T-helper 2 cell (primary cell): ENCODE measurements around the gene LRP5.
A peak's percentile ranks its signal among the peaks of the same experiment; 100 is the strongest.
"Not testable (repeated sequence)": the region's sequence is repeated elsewhere in the genome, so short reads cannot be mapped to it uniquely, and the experiment has no call there.

ENCODE experiments used
- DNase-seq, 5 experiments: peaks; one replicate each; pipeline versions ENCODE4 v3.0.0 to v3.0.0-alpha.2; 2012 to 2022

The LRP5 gene

DNA sequence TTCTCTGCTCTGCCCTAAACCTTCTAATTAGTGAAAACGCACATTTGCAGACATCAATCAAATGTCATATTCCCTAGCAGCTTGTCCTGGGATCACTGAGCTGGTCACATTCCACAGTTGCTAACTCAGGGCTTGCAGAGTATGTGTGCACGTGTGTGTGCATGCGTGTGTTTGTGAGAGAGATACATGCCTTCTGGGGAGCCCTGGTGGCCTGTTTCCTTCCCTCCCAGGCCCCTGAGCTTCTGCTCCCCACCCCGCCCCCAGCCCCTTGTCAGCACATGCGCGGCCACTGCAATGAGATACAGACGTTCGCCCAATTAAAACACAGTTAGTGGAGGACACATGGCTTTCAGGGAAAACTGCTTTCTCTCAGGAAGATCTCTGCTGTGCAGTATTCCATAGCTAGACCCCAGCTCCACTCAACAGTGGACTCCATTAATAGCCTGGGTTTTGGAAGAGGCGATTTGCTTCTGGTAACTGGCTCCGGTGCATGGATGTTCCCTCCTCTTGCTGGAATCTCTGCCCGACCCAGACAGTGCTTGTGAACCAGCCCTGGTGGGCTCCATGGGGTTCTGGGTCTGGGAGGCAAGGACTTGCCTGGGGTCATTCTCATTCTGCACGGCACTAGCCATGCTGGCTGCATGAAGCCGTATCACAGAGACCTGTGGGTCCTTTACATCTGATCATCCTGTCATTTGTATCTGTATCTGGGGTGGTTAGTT, 17.7 kb downstream of the LRP5 start:
- no peak for DNase-seq

DNA sequence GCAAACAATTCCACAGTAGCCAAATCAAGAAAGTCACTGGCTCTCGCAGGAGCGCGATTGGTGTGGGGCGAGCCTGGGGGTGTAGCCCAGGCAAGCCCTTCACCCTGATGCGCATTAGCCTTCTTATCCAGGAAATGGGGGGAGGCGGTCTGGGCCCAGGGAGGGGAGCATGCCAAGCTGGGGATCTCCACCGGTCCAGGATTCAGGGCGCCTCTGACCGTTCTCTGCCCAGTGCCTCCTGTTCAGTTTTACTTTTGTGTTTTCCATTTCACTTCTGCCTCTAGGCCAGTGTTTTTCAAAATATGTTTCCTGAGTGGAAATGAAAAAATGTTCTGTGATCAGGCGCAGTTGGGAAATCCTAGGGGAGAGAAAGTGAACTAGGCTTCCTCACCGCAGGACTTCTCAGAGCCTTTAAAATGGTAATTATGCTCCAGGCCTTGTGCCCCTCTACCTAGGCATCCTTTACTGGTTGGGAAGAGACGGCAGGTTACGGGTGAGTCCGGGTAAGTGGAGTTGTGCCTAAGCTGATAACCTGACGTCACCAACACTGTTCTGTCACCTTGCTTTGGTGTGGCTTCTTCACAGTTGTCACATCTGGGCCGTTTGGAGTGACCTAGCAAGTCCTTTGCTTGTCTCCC, 18.4 kb downstream of the LRP5 start:
- no peak for DNase-seq

DNA sequence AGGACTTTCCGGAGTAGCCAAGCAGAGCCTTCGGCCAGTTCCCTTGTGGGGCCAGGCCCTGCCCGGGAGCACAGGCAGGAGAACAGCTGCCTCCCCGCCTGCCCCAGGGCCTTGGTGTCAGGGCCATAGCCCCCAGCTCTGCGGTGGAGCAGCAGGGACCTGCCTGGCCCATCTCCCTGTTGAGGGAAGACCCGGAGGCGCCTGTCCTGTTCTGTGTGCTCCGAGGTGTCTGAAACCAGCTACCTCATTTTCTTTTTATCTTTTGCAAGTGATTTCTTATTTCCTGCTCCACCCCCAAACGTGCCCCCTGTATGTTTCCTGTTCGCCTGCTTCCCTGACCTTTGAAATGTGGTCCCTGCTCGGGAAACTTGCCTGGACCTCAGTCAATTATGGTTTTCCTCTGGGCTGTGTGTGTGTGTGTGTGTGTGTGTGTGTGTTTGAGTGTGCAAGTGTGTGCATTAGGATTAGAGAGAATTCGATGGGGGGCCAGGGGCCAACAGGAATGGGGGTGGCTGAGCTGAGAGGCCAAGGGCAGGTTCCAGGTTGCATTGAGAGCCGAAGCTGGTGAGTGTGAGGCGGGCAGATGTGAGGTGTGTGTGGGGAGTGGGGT, 19.1 kb downstream of the LRP5 start:
- DNase-seq, result no peak

DNA sequence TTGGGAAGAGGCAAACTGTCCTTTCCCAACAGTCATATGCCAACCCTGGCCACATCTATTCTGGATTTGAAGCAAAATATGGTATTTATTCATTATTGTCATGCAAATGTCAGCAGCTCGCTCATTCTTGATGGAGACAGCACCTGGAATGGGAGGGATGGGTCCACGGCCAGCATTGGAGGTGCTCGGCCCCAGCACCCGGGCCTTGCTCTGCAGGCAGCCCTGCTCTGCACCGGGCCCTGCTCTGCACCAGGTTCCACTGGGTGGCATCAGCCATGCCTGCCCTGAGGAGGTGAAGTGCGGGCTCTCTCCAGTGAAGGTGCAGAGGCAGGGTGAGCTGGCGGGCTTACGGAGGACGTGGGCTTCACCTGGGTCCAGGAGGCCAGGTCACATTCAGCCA, 19.8 kb downstream of the LRP5 start:
- DNase-seq, result no peak

DNA sequence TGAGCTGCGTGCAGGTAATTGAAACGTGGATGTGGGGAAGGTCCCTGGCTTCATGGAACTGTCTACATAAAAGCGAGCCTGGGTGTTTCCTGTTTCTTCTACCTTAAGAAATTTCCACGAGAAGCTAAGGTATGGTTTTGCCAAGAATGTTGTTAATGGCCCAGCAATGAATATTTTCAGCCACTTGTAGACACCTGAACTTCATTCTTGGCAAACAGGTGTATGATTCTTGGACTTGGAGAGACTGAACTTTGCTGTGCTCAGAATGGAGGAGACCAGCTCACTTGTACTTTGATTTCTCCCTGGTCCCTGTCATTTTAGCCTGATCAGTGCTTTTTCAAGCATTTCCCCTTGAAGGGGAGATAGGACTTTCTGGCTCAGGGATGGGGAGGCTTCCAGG, 20.8 kb downstream of the LRP5 start:
- no peak for DNase-seq

DNA sequence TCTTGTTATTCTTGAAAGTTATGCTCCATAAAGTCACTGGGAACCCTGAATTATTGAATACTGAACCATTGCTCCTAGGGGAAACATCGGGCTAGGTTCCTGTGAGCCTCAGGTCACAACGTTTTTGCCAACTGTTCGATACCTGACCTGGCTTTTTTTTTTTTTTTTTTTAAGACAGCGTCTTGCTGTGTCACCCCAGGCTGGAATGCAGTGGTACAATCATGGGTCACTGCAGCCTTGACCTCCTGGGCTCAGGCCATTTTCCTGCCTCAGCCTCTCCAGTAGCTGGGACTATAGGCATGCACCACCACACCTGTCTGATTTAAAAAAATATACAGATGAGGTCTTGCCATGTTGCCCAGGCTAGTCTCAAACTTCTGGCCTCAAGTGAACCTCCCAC, 22.5 kb downstream of the LRP5 start:
- DNase-seq, result no peak

DNA sequence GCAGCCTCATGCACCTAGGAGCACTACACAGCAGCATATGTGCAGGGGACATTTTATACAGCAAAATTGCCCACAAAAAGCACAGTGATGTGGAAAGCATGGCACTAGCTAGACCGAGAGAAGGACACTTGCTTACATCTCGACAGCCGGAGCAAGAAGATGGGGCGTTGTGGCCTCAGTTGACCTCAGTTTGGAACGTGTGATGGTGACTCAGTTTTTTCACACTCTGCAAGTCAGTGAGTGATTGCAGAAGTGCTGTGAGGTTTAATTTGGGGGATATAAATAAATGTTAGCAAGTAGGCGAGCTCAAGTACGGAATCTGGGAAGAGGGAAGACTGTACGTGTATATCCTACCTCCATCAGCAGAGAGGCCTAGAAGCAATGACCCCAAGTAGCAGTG, 23.3 kb downstream of the LRP5 start:
- no peak for DNase-seq

DNA sequence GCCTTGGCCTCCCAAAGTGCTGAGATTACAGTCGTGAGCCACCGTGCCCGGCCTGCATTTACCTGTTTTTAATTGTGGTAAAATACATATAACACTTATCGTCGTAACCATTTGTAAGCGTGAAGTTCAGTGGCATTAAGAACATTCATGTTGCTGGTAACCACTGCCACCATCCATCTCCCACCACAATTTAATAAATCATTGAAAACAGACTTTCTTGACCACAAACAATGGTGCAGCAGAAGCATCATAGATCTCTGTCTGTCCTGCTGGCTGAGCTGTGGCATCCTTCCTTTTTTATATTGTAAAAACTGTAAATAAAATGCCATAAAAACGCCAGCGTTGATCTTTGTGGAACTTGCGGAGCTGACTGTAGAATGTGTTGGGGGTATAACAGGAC, 24.3 kb downstream of the LRP5 start:
- DNase-seq, result no peak

DNA sequence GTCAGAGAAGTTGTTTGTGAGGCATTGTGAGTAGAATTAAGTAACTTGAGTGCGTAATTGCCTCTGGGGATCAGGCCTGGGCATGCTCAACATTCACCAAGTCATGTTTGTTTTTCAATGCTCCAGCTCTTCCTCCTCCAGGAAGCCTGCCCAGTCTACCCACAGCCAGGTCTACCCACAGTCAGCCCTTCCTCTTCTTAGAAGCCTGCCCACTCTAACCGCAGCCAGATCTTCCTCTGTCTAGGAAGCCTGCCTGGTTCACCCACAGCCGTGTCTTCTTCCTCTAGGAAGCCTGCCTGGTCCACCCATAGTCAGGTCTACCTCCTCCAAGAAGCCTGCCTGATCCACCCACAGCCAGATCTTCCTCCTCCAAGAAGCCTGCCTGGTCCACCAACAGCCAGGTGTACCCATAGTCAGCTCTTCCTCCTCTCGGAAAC, 25.0 kb downstream of the LRP5 start:
- peak in 1 of 5 experiments; percentile 41 for DNase-seq

DNA sequence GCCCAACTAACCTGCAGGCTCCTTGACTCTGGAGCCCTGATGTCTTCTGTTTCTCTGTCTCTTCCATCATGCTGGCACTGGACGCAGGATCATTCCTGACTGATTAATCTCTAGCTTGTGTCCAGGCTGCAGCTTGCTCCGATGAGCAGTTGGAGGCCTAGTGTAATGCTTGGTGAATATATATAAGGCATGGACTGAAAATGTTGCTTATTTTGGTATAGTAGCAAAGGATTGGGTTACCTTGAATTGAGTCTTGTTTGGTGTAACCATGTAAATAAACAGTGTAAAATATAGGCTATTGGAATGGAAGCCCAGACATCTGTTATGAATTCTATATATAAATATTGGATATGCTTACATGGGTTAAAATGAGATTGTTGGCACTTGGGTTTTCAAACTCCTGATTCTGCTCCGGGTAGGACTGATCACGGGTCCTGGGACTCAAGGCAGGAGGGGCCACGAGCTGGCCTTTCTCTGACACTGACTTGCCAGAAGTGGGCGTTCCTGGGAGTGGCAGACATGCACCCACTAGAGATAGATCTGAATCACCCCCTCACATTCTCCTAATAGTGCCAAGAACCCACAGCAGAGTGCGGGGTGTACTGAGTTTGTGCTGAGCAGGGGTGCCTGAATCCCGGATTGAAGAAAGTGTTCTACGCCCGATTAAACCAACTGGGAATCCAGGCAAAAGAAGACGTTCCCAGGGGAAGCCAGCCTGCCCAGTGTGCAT, 25.8 kb downstream of the LRP5 start:
- DNase-seq, result no peak

DNA sequence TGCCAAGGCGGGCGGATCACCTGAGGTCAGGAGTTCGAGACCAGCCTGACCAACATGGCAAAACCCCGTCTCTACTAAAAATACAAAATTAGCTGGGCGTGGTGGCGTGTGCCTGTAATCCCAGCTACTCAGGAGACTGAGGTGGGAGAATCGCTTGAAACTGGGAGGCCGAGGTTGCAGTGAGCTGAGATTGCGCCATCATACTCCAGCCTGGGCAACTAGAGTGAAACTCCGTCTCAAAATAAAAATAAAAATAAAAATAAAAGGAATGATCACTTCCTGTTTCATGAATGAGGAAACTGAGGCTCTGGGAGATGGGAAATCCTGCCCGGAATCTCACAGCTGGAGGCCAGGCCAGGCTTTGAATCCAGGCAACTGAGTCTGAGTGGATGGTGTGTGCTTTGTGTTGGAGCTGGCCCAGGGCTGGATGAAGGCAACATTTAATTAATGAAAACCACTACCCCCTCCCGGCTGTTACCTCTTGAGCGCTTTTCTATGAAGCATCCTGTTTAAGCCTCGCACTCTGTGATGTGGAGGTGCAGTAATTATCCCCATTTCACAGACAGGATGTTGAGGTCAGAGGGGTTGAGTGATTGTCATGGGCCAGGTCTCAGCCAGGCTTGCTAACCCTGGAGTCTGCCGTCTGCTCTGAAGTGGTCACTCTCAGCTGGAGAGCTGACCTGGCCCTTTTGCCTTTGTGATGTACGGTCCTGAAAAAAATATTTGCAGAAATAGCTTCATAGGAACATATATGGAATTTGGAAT, 27.8 kb downstream of the LRP5 start:
- peak in 2 of 5 experiments; percentile 26 to 91 for DNase-seq

DNA sequence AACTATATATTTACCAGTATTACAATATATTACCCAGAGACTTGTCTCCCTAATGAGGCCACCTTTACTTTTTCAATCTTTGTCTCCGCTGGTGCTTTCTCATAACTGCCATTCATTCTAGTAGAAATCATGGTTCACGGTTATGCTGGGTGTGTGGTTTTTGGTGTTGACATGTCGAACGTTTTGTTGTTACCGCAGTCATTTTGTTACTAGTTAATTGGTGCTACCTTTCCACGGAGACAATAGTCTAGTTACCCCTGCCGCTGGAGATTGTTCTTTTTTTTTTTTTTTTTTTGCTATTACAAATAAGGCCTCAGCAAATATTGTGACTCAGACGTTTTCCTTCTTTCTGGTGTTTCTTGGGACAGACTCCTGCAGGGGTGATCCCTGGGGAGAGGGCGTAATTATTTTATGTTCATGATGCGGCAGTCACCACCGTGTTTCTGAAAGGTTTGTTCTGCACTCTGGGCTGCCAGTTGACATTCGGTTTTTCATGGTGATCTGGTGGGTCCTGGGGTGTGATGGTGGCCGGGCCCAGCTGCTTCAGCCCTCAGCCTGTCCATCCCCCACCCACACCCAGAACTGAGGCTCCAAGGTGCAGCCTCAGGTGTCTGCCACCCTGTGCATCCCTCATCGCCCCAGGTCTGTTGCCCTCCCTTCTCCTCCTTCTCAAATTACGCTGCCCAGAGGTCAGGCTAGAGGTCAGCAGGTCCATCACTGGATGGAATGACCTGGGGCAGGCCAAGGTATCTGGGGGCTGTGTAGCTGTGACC, 28.6 kb downstream of the LRP5 start:
- peak in 2 of 5 experiments; percentile 26 to 92 for DNase-seq

DNA sequence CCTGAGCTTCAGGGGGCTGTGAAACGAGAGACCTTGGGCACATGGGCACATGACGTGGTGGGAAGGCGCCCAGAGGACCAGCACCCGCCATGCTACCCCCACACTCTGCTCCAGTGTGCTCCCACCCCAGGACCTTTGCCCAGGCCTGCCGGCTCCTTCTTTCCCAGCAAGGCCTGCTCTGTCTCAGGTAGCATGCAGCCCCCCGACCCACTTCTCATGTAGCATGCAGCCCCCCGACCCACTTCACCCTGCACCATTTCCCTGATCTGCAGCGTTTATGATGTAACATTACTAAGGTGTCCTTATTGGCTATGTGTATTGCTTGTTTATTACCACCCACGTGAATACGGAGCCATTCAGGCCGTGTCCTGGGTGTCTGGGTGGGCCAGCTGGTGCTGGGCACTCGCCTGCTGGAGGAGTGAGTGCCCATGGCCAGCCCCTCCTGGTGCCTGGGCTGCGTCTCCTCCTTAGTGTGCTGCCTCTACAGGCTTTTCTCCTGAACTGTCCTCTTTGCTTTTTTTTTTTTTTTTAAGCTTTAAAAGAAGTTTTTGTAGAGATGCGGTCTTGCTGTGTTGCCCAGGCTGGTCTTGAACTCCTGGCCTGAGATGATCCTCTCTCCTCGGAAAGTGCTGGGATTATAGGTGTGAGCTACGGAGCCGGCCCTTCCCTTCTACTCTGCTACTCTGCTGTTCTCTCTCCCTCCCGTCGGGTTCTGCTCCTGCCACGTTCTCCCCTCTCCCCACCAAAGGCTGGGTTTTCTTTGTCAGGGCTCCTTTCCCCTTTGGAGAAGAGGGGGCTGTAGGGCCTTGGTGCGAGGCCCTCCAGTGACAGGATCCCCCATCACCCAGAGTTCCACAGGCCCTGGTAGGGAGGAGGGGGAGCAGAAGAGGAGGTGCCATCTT, 29.4 kb downstream of the LRP5 start:
- no peak for DNase-seq

DNA sequence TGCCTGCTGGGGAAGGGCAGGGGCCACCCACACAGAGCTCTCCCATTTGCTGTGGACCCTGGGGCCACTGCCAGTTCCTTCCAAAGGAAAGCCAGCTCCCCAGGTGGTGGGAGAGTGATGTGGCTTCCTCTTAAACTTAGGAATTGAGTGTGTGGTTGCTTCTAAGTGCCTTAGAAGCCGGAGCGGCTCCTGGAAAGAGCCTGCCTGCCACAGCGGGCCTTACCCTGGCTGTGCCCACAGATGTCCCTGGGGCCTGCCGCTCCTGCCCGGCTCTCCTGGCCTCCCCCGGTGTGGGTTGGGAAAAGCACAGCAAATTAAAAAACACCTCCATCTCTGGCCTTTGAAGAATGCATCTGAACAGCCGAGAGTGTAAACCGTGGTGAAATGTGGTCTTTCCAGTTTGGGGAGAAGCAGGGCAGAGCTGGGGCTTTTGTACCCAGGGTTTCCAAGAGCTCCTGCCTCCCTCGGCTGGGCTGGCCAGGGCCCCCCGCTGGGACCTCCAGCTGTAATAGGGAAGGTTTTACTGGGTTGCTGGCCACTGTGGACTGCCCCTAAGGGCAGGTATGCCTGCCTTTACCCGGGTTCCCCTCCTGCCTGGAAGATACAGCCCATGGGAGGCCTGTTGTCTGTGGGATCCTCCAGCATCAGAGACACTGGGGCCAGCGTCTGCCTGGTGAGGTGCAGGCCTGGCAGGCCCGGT, 30.2 kb downstream of the LRP5 start:
- DNase-seq, result no peak

DNA sequence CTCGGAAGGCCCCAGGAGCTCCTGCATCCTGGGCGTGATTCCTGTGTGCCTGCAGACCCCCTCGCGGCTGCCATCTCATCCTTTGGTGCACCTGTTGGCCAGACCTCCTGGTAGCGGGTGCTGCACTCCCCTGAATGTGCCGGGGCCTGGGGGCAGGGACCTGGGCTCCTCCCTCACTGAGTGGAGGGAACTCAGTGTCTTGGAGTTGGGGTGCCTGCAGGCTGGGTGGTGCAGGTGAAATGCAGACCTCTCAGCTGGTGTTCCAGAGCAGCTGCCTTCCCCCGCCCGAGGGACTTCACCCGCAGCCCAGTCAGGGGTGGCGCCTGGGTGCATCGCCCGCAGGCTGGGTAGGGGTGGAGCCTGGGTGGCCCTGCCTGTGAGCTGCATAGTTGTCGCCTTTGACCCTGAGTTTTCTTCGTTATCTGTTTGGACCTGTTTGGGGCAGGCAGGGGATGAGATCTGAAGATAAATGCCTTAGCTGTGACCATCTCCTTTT, 31.4 kb downstream of the LRP5 start:
- no peak for DNase-seq

DNA sequence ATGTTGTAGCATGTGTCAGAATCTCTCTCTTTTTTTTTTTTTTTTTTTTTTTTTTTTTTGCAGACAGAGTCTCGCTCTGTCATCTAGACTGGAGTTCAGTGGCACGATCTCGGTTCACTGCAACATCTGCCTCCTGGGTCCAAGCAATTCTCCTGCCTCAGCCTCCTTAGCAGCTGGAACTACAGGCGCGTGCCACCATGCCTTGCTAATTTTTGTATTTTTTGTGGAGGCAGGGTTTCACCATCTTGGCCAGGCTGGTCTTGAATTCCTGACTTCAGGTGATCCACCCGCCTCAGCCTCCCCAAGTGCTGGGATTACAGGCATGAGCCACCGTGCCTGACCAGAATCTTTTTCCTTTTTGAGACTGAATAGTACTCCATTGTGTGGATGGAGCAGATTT, 32.4 kb downstream of the LRP5 start:
- DNase-seq, result not testable (repeated sequence)

DNA sequence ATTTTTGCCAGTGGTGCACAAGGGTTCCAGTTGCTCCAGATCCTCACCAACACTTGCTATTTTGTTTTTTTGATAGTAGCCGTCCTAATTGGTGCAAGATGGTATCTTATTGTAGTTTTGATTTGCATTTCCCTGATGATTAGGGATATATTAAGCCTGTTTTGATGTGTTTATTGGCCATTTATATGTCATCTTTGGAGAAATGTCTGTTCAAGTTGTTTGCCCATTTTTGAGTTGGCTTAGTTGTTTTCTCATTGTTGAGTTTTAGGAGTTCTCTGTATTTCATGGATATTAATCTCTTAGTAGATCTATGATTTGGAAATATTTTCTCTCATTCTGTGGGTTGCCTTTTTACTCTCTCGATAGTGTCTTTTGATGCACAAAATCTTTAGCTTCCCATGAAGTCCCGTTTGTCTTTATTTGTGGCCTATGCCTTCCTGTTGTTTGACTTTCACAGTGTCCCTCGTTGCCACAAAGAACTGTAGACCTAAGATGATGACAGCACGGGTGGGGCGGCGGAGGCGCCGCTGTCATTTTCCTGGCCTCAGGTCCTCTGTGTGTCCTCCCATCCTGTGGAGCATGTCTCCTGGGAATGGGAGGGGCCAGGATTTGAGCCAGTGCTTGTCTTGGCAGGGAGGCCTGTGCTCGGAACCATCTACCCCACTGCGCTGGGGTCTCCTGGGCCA, 33.5 kb downstream of the LRP5 start:
- no peak for DNase-seq

DNA sequence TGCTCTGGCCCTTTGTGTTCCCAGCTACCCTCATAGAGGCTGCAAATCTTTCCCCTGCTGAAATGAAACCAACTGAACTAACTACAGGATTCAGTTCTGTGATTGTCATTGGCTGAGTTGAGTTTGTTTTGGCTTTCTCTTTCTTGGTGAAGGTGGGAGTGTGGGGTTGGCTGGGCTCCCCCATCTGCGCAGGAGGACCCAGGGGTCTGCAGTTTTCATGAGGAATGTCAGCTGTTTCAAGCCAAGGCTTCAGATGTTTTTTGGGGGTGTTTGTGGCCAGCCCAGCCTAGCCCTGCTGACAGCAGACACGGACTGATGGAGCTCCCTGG, 34.0 kb downstream of the LRP5 start:
- no peak for DNase-seq

DNA sequence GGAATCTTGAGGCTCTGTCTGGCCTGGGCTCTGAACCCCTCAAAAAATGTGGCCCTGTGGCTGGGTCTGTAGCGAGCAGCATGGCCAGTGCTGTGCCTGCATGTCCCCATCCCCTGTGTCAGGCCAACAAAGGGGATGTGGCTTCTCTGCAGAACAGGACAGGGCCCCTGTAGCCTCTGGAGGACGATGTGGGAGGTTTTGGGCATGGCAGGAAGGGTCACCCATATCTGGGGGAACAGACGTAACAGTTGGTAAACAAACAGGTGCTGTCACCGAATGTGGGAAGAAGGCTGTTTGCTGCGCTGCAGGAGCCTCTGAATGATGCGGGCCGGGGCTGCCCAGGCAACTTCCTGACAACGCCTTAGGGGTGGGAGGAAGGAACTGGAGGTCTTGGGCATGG, 35.0 kb downstream of the LRP5 start:
- no peak for DNase-seq

DNA sequence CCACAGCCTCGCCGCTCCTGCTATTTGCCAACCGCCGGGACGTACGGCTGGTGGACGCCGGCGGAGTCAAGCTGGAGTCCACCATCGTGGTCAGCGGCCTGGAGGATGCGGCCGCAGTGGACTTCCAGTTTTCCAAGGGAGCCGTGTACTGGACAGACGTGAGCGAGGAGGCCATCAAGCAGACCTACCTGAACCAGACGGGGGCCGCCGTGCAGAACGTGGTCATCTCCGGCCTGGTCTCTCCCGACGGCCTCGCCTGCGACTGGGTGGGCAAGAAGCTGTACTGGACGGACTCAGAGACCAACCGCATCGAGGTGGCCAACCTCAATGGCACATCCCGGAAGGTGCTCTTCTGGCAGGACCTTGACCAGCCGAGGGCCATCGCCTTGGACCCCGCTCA, 35.5 kb downstream of the LRP5 start:
- no peak for DNase-seq
